ENCODE results near the gene CPEB4.

DNA sequence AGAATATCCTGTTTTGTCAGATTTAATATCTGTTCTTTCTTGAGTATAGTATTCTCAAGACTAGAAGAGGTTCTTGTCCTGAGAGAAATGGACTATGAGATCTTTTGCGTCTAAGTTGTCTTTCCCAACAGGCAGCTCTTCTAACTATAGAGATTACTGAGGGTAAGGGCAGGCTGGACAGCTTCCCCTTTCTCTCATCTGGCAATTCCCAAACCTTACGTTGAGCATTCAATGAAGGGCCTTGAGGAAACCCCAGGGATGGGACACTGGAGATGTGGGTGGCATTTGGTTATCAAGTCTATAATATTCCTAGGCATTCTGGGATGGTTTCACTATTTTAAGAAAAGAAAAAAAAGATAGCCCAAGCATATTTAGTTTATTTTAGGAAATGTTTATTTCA, 72.8 kb downstream of the CPEB4 start:
- TF ChIP-seq ZFP30 (CRISPR knock-in tag; IDR thresholded peaks at IDR 0.05) (no peak), ZNF8 (CRISPR knock-in tag; IDR thresholded peaks at IDR 0.05) (no peak), ESRRG (CRISPR knock-in tag; IDR thresholded peaks at IDR 0.05) (no peak), ZNF70 (CRISPR knock-in tag; IDR thresholded peaks at IDR 0.05) (no peak), CSDC2 (CRISPR knock-in tag; IDR thresholded peaks at IDR 0.05) (no peak), TCF4 (CRISPR knock-in tag; IDR thresholded peaks at IDR 0.05; ENCODE audit: borderline replicate concordance) (no peak), CREB5 (CRISPR knock-in tag; IDR thresholded peaks at IDR 0.05; ENCODE audit: low read depth) (no peak), OSR1 (CRISPR knock-in tag; IDR thresholded peaks at IDR 0.05) (no peak), BACH2 (CRISPR knock-in tag; IDR thresholded peaks at IDR 0.05; ENCODE audit: borderline replicate concordance) (no peak)
- TF ChIP-seq, protein P1, sequence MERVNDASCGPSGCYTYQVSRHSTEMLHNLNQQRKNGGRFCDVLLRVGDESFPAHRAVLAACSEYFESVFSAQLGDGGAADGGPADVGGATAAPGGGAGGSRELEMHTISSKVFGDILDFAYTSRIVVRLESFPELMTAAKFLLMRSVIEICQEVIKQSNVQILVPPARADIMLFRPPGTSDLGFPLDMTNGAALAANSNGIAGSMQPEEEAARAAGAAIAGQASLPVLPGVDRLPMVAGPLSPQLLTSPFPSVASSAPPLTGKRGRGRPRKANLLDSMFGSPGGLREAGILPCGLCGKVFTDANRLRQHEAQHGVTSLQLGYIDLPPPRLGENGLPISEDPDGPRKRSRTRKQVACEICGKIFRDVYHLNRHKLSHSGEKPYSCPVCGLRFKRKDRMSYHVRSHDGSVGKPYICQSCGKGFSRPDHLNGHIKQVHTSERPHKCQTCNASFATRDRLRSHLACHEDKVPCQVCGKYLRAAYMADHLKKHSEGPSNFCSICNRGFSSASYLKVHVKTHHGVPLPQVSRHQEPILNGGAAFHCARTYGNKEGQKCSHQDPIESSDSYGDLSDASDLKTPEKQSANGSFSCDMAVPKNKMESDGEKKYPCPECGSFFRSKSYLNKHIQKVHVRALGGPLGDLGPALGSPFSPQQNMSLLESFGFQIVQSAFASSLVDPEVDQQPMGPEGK (CRISPR knock-in tag; IDR thresholded peaks at IDR 0.05; ENCODE audit: borderline replicate concordance): no peak

Data from SK-N-SH treated with all-trans-retinoic acid at 6 μM for 48 hours (cell line).